Measurements from ENCODE around the gene CSKMT. TPM values are rescaled to one million over a fixed set of nuclear protein-coding genes. Genes with fewer than 3 reads are reported as not detected.

CSKMT gene
- total and polyA plus RNA-seq, 5 donors, result 5.2 to 9.5 (median 7.3) TPM

DNA sequence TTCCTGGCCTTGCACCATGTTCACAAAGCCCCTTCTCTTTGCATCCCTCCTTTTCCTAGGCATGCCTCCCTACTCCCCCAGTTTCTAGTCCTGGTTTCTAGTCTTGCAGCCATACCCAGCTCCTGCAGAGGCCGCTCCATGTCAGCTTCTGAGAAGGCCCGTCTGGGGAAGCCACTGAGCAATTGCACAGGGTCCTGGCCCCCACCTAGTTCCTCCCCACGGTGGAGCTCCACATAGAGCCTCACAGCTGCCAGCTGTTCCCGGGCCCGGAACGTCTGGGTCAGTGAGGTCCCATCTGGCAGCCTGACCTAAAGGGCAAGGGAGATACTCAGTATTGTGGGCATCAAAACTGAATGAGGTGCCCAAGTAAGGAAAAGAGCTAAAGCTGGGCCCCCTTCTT is 11.6 kb downstream of the CSKMT start:
- no peak overlapping the region for H3K27ac ChIP-seq (ENCODE audit: low read length)

DNA sequence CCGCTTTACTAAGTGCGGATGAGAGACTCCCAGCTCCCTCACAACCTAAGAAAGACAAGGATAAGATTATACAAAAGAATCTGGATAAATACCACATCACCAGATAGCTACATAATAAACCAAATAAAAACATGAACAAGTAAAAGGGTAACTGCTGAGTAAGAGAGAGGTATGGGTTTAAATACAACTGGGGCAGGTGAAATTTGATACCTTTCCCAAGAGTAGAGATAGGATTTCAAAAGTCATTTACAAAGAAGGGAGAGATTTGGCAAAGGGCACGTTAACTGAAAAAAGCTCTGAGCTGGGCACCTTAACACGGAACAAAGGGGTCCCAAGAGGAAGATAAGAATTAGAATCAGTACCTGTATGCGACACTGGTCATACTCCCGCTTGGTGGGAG is 12.0 kb downstream of the CSKMT start:
- Histone ChIP-seq H3K9me3 (ENCODE audit: control insufficient read depth, low read length) (no peaks in the 10 kb centered on the region), H3K27me3 (ENCODE audit: control insufficient read depth, insufficient read depth) (no peaks in the 10 kb centered on the region), H3K4me1 (ENCODE audit: control insufficient read depth, insufficient read depth, low read length) (peaks cover 3% of the 10 kb centered on the region), H3K27ac (ENCODE audit: low read length) (no peak overlapping the region), H3K4me3 (ENCODE audit: low read length) (no peak overlapping the region)
- 73% methylated on average over 6 of the region's 6 CpGs for WGBS
- ATAC-seq, result no peak
- intact Hi-C loops (cut with DNase I), result no loop called here
- DNase-seq, result no peak

More for the DNA sequence above, 11.6 kb downstream of the CSKMT start:
- DNase-seq (no peak), ATAC-seq (no peak)
- Histone ChIP-seq H3K27me3 (ENCODE audit: control insufficient read depth, insufficient read depth) (no peaks in the 10 kb centered on the region), H3K4me3 (ENCODE audit: low read length) (no peak overlapping the region), H3K9me3 (ENCODE audit: control insufficient read depth, low read length) (no peaks in the 10 kb centered on the region), H3K4me1 (ENCODE audit: control insufficient read depth, insufficient read depth, low read length) (peaks cover 3% of the 10 kb centered on the region)
- 39% methylated on average over 6 of the region's 6 CpGs for WGBS
- intact Hi-C loops (cut with DNase I), result no loop called here

DNA sequence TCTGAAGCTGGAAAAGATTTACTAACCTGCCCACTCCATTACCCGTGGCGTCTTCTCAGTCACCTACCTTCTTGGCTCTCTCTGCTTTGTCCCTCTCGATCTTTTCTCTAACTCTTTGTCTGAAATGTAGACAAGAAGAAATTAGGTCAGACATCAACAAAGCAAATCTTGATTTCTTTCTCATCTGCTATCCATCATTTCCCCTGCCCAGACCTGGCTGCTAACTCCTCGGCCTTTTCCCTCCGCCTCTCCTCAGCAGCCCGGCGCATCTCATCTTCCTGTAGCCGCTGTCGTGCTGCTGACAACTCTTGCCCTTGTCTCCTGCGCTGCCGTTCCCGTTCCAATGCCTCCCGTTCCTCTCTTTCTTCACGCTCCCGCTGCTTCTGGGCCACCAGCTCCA is 12.6 kb downstream of the CSKMT start:
- Histone ChIP-seq H3K9me3 (ENCODE audit: control insufficient read depth, low read length) (no peaks in the 10 kb centered on the region), H3K27me3 (ENCODE audit: control insufficient read depth, insufficient read depth) (no peaks in the 10 kb centered on the region), H3K27ac (ENCODE audit: low read length) (no peak overlapping the region), H3K4me3 (ENCODE audit: low read length) (peak overlapping the region; percentile 85), H3K4me1 (ENCODE audit: control insufficient read depth, insufficient read depth, low read length) (peaks cover 3% of the 10 kb centered on the region)
- intact Hi-C loops (cut with DNase I), result no loop called here
- ATAC-seq (no peak), DNase-seq (no peak)
- 74% methylated on average over 15 of the region's 15 CpGs for WGBS

DNA sequence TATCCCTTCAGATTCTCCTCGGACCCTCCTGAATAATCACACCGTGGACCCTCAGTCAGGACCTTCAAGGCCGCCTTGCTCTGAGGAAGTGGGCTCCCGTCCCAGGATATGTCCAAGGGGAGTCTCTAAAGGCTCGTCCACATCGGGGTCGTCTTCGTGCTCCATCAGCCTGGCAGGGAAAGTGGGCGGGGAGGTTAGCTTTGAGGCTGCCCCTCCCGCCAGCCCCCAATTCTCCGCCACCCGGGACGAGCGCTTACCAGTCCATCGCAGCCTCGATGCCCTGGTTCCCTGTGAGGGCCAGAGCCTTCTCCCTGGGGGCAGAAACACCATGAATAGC is 13.3 kb downstream of the CSKMT start:
- 3% methylated on average over 16 of the region's 16 CpGs for WGBS
- ATAC-seq (no peak), DNase-seq (no peak)
- intact Hi-C loops (cut with DNase I), result no loop called here
- Histone ChIP-seq H3K9me3 (ENCODE audit: control insufficient read depth, low read length) (no peaks in the 10 kb centered on the region), H3K4me3 (ENCODE audit: low read length) (peak overlapping the region; percentile 85), H3K27me3 (ENCODE audit: control insufficient read depth, insufficient read depth) (no peaks in the 10 kb centered on the region), H3K27ac (ENCODE audit: low read length) (peak overlapping the region; percentile 79), H3K4me1 (ENCODE audit: control insufficient read depth, insufficient read depth, low read length) (peaks cover 3% of the 10 kb centered on the region)

DNA sequence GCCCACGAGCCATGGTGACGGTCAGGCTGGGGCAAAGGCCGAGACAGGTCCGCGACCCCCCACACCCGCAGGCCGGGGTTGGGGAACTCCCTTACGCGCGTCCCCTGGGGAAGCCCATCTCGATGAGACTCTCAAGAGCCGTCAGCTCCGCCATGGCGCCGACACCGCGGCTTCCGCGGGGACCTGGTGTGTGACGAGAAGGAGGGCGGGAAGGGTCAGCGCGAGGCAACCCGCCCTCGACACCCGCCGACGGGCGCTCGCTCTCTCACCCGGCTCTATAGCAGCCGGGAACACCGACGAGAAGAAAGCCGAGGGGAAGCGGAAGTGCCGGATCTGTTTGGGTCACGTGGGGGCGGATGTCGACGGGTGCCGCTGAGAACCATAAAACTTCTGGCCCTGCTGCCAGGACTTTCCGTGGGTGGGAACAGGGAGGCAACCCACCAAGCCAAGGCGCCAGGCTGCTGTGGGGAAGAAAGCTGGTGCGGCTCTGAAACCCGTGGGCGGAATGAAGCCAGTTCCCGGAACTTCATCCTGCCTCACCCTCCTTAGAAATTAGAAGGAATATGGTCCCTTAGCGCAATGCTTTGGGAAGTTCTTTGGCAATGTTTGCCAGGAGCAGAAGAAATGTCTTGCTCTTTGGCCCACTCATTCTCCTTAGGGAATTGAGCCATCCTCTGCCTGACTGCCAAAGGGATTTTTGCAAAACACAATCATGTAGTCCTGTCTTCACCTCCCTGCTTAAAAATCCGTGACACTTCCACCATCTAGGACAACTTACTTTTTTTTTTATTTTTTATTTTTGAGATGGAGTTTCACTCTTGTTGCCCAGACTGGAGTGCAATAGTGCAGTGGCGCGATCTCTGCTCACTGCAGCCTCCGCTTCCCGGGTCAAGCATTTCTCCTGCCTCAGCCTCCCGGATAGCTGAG is 13.9 kb downstream of the CSKMT start, which contains the start of gene UBXN1:
Gene UBXN1 (minus strand): TSS at position 304 of the 927 bp plus-strand sequence. CDS start 150 bp downstream, at position 154.
- WGBS, result 5% methylated on average over 55 of the region's 55 CpGs
- peak; percentile 90 to 94 for ATAC-seq
- intact Hi-C loops (cut with DNase I), result no loop called here

DNA sequence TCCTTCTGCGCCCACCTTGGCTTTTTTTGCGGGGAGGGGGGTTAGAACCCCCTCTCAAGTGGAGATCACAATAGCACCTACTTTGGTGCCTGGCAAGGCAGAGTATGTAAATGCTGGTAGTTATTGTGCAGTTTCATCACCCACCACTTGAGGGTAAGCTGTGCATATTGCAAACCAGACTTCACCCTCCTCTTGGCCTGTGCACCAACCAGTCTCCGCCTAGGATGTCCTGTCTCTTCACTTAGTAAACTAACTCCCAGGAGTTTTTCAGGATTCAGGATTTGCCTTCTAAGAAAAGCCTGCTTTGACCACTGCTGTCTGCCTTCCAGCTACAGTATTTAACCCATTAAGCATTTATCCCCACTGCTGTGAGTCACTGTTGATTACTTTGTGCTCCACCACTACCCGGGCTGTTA is 15.7 kb downstream of the CSKMT start:
- 43% methylated on average over 4 of the region's 4 CpGs for WGBS
- H3K4me3 ChIP-seq (ENCODE audit: low read length), result no peak overlapping the region
- intact Hi-C loops (cut with DNase I), result no loop called here
- peaks cover 3% of the 10 kb centered on the region for H3K4me1 ChIP-seq (ENCODE audit: control insufficient read depth, insufficient read depth, low read length)
- ATAC-seq, result peak; percentile 72 to 74
- no peaks in the 10 kb centered on the region for H3K9me3 ChIP-seq (ENCODE audit: control insufficient read depth, low read length)
- H3K27me3 ChIP-seq (ENCODE audit: control insufficient read depth, insufficient read depth), result no peaks in the 10 kb centered on the region
- H3K27ac ChIP-seq (ENCODE audit: low read length), result peak overlapping the region; percentile 8
- peak in 1 of 3 donors; percentile 37 for DNase-seq

More for the DNA sequence above, 13.9 kb downstream of the CSKMT start, which contains the start of gene UBXN1:
- no peaks in the 10 kb centered on the region for H3K9me3 ChIP-seq (ENCODE audit: control insufficient read depth, low read length)
- DNase-seq, result peak; percentile 96 to 97 (median 96)
- peaks cover 3% of the 10 kb centered on the region for H3K4me1 ChIP-seq (ENCODE audit: control insufficient read depth, insufficient read depth, low read length)
- H3K27me3 ChIP-seq (ENCODE audit: control insufficient read depth, insufficient read depth), result no peaks in the 10 kb centered on the region
- H3K27ac ChIP-seq (ENCODE audit: low read length), result peak within 1 kb of the TSS; percentile 79
- peak within 1 kb of the TSS; percentile 85 for H3K4me3 ChIP-seq (ENCODE audit: low read length)

DNA sequence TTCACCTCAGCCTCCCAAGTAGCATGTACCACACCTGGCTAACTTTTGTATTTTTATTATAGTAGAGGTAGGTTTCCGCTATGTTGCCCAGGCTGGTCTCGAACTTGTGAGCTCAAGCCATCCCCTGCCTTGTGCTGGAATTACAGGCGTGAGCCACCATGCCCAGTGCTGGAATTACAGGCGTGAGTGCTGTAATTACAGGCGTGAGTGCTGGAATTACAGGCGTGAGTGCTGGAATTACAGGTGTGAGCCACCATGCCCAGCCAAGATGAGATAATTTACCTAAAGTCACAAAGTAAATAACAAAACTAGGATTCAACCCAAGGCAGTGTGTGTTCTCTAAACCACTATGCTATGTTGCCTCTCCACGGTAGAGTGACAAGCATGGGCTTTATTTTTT is 17.4 kb downstream of the CSKMT start:
- intact Hi-C loops (cut with DNase I), result no loop called here
- Histone ChIP-seq H3K27ac (ENCODE audit: low read length) (no peak overlapping the region), H3K4me1 (ENCODE audit: control insufficient read depth, insufficient read depth, low read length) (peaks cover 3% of the 10 kb centered on the region), H3K4me3 (ENCODE audit: low read length) (no peak overlapping the region), H3K27me3 (ENCODE audit: control insufficient read depth, insufficient read depth) (no peaks in the 10 kb centered on the region), H3K9me3 (ENCODE audit: control insufficient read depth, low read length) (no peaks in the 10 kb centered on the region)
- ATAC-seq (no peak), DNase-seq (no peak)
- WGBS, result 93% methylated on average over 7 of the region's 7 CpGs

DNA sequence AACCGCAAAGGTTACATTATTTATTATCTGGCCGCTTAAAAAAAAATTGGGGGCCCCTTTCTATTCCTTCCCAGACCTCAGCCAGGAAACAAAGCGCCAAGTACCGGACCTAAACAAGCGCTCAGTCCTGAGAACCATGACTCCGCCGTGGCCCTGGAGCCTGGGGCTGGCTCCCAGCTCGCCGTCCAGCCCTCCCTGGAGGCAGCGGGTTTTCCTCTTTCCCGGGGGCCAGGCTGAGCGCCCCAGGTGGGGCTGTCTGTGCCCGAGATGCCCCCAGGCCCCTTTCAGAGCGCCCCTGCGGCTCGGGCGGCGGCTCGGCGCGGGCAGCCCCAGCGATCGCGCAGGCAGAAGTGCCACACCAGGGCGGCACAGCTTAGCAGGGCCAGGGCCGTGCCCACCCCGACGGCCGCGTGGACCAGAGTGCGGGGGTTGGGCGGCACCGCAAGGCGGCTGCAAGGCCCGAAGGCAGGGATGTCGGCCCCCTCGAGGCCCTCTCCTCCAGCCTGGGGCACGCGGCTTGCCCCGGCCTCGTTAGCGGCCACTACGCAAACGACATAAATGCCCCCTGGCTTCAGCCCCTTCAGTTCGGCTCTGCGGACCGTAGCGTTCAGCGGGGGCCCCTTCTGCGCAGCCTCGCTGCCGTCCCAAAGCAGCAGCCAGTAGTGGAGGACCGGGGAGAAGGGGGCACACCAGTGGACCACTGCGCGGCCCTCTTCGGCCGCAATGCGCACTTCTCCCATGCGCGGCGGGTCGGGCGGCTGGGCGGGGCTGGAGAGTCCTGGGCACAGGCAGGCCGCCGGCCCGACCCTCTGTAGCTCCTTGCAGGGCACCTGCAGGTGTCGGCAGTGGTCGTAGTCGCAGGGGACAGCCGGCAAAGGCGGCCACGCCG is 22.6 kb downstream of the CSKMT start:
- peak in 1 of 3 donors; percentile 74 for DNase-seq
- 40% methylated on average over 74 of the region's 74 CpGs for WGBS
- Histone ChIP-seq H3K4me1 (ENCODE audit: control insufficient read depth, insufficient read depth, low read length) (peaks cover 2% of the 10 kb centered on the region), H3K4me3 (ENCODE audit: low read length) (peak overlapping the region; percentile 6), H3K27ac (ENCODE audit: low read length) (no peak overlapping the region), H3K9me3 (ENCODE audit: control insufficient read depth, low read length) (no peaks in the 10 kb centered on the region), H3K27me3 (ENCODE audit: control insufficient read depth, insufficient read depth) (no peaks in the 10 kb centered on the region)
- peak; percentile 34 to 54 for ATAC-seq
- intact Hi-C loops (cut with DNase I), result no loop called here

DNA sequence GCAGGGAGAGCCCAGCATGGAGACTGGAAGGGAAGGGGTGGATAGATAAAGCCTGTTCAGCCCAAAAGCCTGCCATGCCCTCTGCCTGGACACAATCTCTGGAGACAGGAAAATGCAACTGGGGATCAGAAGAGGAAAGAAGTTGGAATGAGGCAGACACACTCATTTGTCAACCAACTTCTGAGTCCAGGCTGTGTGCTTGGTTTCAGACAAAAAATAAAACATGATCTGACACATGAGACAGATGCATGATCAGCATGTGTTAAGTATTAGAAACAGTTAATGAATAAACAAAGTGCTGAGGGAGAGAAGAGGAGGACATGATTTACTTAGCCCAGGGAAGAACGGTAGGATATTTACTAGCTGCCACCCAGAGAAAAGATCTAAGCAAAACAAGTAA is 23.4 kb downstream of the CSKMT start:
- ATAC-seq, result no peak
- intact Hi-C loops (cut with DNase I), result no loop called here
- Histone ChIP-seq H3K9me3 (ENCODE audit: control insufficient read depth, low read length) (no peaks in the 10 kb centered on the region), H3K27ac (ENCODE audit: low read length) (no peak overlapping the region), H3K4me3 (ENCODE audit: low read length) (no peak overlapping the region), H3K4me1 (ENCODE audit: control insufficient read depth, insufficient read depth, low read length) (peaks cover 2% of the 10 kb centered on the region), H3K27me3 (ENCODE audit: control insufficient read depth, insufficient read depth) (no peaks in the 10 kb centered on the region)
- no peak for DNase-seq
- WGBS, result 45% methylated on average over 1 of the region's 1 CpG

DNA sequence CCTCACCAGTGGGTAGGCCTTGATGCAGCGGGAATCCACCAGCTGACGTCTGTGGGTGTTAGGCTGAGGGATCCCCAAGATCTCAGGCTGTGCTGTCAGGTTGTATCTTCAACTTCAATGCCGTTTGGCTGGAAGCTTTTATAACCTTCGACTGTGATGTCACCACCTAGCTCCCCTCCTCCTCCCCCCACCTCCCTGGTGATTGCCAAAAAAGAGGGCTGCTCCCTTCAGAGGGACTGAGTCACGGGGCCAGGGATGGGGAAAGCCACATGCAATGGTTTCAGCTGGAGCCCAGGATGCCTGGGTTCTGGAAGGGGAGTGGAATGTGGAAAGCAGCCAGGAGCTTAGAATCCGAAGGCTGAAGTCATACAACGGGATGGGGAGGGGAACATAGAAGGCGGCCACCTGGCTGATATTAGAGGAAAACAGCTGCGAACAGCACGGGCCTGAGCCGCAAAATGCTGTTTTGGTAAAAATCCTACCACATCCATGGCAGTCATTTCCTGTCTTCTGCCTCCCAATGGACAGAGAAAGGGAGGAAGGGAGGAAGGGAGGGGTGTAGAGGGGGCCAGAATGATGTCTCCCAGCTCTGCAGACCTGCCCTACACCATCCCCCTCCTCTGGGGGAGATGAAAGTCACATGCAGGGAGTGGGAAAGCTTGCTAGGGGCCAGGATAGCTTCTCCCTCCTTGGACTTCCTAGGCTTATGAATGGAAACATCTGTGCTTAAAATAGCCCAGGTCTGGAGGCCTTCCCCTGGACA is 24.5 kb downstream of the CSKMT start, which contains the start of gene LRRN4CL:
Gene LRRN4CL (minus strand): TSS at position 110 of the 763 bp plus-strand sequence. CDS start 1,022 bp downstream, outside the sequence.
- H3K4me3 ChIP-seq (ENCODE audit: low read length), result no peak within 1 kb of the TSS
- peaks cover 4% of the 10 kb centered on the region for H3K4me1 ChIP-seq (ENCODE audit: control insufficient read depth, insufficient read depth, low read length)
- H3K9me3 ChIP-seq (ENCODE audit: control insufficient read depth, low read length), result no peaks in the 10 kb centered on the region
- H3K27ac ChIP-seq (ENCODE audit: low read length), result peak within 1 kb of the TSS; percentile 71
- DNase-seq (peak; percentile 85 to 90 (median 87)), ATAC-seq (peak; percentile 77 to 86)
- no peaks in the 10 kb centered on the region for H3K27me3 ChIP-seq (ENCODE audit: control insufficient read depth, insufficient read depth)
- 36% methylated on average over 11 of the region's 11 CpGs for WGBS
- intact Hi-C loops (cut with DNase I), result loop anchor here in 2 of 4 donors (5.0 to 10.0 kb wide), 2 partner anchors 77 to 295 kb away; partner anchors contain the start of genes EML3 (in 1 of the 2) and ROM1 (in 1 of the 2)

Measured in right cardiac atrium (tissue), 5 donors.